Neural cell (in vitro differentiated cells): ENCODE data around the gene GNPTG. TPM values are rescaled to one million over a fixed set of nuclear protein-coding genes. Genes with fewer than 3 reads are reported as not detected.

Experiments
- H2AFZ ChIP-seq: fragments of 200-600, 300-800 bp; sonication (generic), shearing (Covaris generic); 2 replicates; pipeline ENCODE4 v1.6.0; 2014; ENCODE audit warnings: low read depth, mild to moderate bottlenecking, antibody characterized with exemption, low read length, moderate library complexity
- H3F3A ChIP-seq: fragments of 200-600 bp; shearing (Covaris generic); 2 replicates; pipeline ENCODE4 v1.6.1; 2016; ENCODE audit warnings: mild to moderate bottlenecking, moderate library complexity, mixed read lengths, antibody characterized with exemption, low read length; ENCODE audit not compliant: insufficient read depth, poor library complexity, severe bottlenecking
- H3K27ac ChIP-seq: fragments of 200-600, 300-800 bp; sonication (generic), shearing (Covaris generic); 2 replicates; pipeline ENCODE4 v1.5.1; 2014; ENCODE audit warnings: mild to moderate bottlenecking, low read length, moderate library complexity
- H3K27me3 ChIP-seq: fragments of 300-800, 200-600 bp; sonication (generic), shearing (Covaris generic); 2 replicates; pipeline ENCODE4 v1.6.0; 2014; ENCODE audit warnings: mild to moderate bottlenecking, low read depth, low read length, moderate library complexity; ENCODE audit not compliant: insufficient read depth
- H3K36me3 ChIP-seq: fragments of 300-800, 200-600 bp; sonication (generic), shearing (Covaris generic); 2 replicates; pipeline ENCODE4 v1.5.1; 2014; ENCODE audit warnings: mild to moderate bottlenecking, antibody characterized with exemption, low read length, moderate library complexity; ENCODE audit not compliant: insufficient read depth
- H3K4me2 ChIP-seq: fragments of 300-800, 200-600 bp; sonication (generic), shearing (Covaris generic); 2 replicates; pipeline ENCODE4 v1.6.0; 2014; ENCODE audit warnings: mild to moderate bottlenecking, low read length
- H3K4me3 ChIP-seq: fragments of 300-800, 200-600 bp; sonication (generic), shearing (Covaris generic); 2 replicates; pipeline ENCODE4 v1.5.1; 2014; ENCODE audit warnings: mild to moderate bottlenecking, low read length, moderate library complexity
- H3K79me2 ChIP-seq: fragments of 200-600 bp; shearing (Covaris generic); replicated peaks from 2 replicates; pipeline ENCODE4 v1.6.0; 2014; ENCODE audit warnings: mild to moderate bottlenecking, low read length, moderate library complexity; ENCODE audit not compliant: insufficient read depth
- H3K9ac ChIP-seq: fragments of 300-800, 200-600 bp; sonication (generic), shearing (Covaris generic); 2 replicates; pipeline ENCODE4 v1.6.1; 2016; ENCODE audit warnings: mild to moderate bottlenecking, low read length, mixed read lengths
- H3K9me2 ChIP-seq: fragments of 200-600 bp; shearing (Covaris generic); 2 replicates; pipeline ENCODE4 v1.6.1; 2016; ENCODE audit warnings: mild to moderate bottlenecking, low read length, mixed read lengths; ENCODE audit not compliant: insufficient read depth
- H3K9me3 ChIP-seq: fragments of 200-600, 300-800 bp; sonication (generic), shearing (Covaris generic); 2 replicates; pipeline ENCODE4 v1.6.1; 2016; ENCODE audit warnings: mild to moderate bottlenecking, mixed run types, low read length, moderate library complexity, mixed read lengths
- H4K20me1 ChIP-seq: fragments of 200-600 bp; shearing (Covaris generic); 2 replicates; pipeline ENCODE4 v1.6.1; 2016; ENCODE audit warnings: mild to moderate bottlenecking, mixed run types; ENCODE audit not compliant: insufficient read depth
- EP300 ChIP-seq: fragments of 450-650 bp; conservative IDR thresholded peaks from 2 replicates; pipeline ENCODE4 v1.6.1; 2014; ENCODE audit warnings: antibody characterized with exemption, mild to moderate bottlenecking, moderate library complexity; ENCODE audit not compliant: poor library complexity, severe bottlenecking
- EZH2 ChIP-seq: fragments of 200-600, 300-800 bp; shearing (Covaris generic), sonication (generic); IDR thresholded peaks from 2 replicates; pipeline ENCODE4 v1.6.1; 2014; ENCODE audit warnings: antibody characterized with exemption, low read length, borderline replicate concordance, mild to moderate bottlenecking; ENCODE audit not compliant: insufficient read depth, poor library complexity, severe bottlenecking
- MXI1 ChIP-seq: fragments of 450-650 bp; conservative IDR thresholded peaks from 2 replicates; pipeline ENCODE4 v1.6.1; 2014; ENCODE audit warnings: antibody characterized with exemption, mild to moderate bottlenecking; ENCODE audit not compliant: poor library complexity, severe bottlenecking
- POLR2AphosphoS5 ChIP-seq: IDR thresholded peaks from 2 replicates; pipeline ENCODE4 v1.6.1; 2012
- SMC3 ChIP-seq: fragments of 450-650 bp; conservative IDR thresholded peaks from 2 replicates; pipeline ENCODE4 v1.6.1; 2014; ENCODE audit warnings: antibody characterized with exemption, mild to moderate bottlenecking, moderate library complexity; ENCODE audit not compliant: poor library complexity
- TAF1 ChIP-seq: IDR thresholded peaks from 2 replicates; pipeline ENCODE4 v1.6.1; 2012; ENCODE audit warnings: low read depth
- polyA plus RNA-seq: library from polyadenylated mRNA; depleted of rRNA; stranded (reverse); fragments of >200 nt; gene quantifications from 2 replicates; pipeline ENCODE4 v1.2.3, GENCODE V29; 2014
- TF ChIP-seq, protein P1 (sequence below): fragments of 450-650 bp; IDR thresholded peaks from 2 replicates; pipeline ENCODE4 v1.5.1; 2014; ENCODE audit warnings: antibody characterized with exemption, mild to moderate bottlenecking, moderate library complexity; ENCODE audit not compliant: poor library complexity, severe bottlenecking
- TF ChIP-seq, protein P2 (sequence below): IDR thresholded peaks from 2 replicates; pipeline ENCODE4 v1.6.1; 2012; ENCODE audit warnings: borderline replicate concordance

The GNPTG gene
- polyA plus RNA-seq, 1 donor from 2014 or later, result 90.5 TPM

DNA sequence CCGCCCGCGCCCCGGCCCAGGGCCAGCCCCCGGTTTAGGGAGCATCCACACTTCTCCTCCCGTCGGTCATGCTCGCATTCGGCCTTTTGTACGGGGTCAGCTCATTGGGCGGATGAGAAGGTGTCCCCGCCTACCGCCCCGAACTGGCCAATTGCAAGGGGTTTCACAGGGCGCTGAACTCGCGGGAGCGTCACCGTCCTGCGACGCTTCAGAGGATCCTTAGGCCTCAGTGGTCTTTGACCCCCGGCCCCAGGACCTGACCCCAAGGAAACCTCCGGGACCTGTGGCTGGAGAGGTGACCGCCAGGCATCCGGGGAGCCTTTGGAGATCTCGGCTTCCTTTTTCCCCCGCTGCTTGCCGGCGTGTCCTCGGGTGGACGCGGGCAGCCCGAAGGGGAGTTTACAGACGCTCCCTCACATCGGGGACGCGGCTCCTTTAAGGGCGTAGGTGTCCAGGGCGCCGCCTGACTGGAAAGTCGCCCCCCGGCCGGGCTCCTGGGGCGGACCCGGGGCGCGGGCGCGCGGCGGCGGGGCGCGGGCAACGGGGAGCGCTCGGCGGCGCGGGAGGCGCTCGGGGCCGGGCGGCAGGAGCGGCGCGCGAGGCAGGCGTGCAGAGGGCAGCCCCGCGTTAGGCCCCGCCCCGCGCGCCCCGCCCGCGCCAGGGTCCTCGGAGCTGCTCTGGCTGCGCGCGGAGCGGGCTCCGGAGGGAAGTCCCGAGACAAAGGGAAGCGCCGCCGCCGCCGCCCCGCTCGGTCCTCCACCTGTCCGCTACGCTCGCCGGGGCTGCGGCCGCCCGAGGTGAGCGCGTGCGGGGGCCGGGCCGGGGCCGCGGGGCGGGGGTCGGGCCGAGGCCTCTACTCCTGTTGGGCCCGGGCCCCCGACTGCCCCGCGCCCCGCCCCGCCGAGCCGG lies 42.5 kb upstream of the GNPTG start, which contains the start of gene UBE2I:
Gene UBE2I (plus strand): TSS at position 660 of the 909 bp plus-strand sequence. CDS start 4,395 bp downstream, outside the sequence.
- Histone ChIP-seq H3K4me2 (peak within 1 kb of the TSS; percentile 93), H3K9ac (peak within 1 kb of the TSS; percentile 94), H3K9me3 (no peaks in the 10 kb centered on the region), H3F3A (no peaks in the 10 kb centered on the region), H3K9me2 (no peaks in the 10 kb centered on the region), H3K27me3 (no peaks in the 10 kb centered on the region), H3K36me3 (no peaks in the 10 kb centered on the region), H3K79me2 (peaks cover 44% of the 10 kb centered on the region), H3K27ac (peak within 1 kb of the TSS; percentile 94), H2AFZ (peak within 1 kb of the TSS; percentile 51), H4K20me1 (peaks cover 42% of the 10 kb centered on the region), H3K4me3 (peak within 1 kb of the TSS; percentile 81)
- TF ChIP-seq, protein P1, sequence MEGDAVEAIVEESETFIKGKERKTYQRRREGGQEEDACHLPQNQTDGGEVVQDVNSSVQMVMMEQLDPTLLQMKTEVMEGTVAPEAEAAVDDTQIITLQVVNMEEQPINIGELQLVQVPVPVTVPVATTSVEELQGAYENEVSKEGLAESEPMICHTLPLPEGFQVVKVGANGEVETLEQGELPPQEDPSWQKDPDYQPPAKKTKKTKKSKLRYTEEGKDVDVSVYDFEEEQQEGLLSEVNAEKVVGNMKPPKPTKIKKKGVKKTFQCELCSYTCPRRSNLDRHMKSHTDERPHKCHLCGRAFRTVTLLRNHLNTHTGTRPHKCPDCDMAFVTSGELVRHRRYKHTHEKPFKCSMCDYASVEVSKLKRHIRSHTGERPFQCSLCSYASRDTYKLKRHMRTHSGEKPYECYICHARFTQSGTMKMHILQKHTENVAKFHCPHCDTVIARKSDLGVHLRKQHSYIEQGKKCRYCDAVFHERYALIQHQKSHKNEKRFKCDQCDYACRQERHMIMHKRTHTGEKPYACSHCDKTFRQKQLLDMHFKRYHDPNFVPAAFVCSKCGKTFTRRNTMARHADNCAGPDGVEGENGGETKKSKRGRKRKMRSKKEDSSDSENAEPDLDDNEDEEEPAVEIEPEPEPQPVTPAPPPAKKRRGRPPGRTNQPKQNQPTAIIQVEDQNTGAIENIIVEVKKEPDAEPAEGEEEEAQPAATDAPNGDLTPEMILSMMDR, result no peak
- TF ChIP-seq EZH2 (no peak), EP300 (peak; percentile 51), POLR2AphosphoS5 (peak; percentile 91), TAF1 (peak; percentile 10), MXI1 (peak; percentile 44)
- TF ChIP-seq, protein P2, sequence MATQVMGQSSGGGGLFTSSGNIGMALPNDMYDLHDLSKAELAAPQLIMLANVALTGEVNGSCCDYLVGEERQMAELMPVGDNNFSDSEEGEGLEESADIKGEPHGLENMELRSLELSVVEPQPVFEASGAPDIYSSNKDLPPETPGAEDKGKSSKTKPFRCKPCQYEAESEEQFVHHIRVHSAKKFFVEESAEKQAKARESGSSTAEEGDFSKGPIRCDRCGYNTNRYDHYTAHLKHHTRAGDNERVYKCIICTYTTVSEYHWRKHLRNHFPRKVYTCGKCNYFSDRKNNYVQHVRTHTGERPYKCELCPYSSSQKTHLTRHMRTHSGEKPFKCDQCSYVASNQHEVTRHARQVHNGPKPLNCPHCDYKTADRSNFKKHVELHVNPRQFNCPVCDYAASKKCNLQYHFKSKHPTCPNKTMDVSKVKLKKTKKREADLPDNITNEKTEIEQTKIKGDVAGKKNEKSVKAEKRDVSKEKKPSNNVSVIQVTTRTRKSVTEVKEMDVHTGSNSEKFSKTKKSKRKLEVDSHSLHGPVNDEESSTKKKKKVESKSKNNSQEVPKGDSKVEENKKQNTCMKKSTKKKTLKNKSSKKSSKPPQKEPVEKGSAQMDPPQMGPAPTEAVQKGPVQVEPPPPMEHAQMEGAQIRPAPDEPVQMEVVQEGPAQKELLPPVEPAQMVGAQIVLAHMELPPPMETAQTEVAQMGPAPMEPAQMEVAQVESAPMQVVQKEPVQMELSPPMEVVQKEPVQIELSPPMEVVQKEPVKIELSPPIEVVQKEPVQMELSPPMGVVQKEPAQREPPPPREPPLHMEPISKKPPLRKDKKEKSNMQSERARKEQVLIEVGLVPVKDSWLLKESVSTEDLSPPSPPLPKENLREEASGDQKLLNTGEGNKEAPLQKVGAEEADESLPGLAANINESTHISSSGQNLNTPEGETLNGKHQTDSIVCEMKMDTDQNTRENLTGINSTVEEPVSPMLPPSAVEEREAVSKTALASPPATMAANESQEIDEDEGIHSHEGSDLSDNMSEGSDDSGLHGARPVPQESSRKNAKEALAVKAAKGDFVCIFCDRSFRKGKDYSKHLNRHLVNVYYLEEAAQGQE, result peak; percentile 6

DNA sequence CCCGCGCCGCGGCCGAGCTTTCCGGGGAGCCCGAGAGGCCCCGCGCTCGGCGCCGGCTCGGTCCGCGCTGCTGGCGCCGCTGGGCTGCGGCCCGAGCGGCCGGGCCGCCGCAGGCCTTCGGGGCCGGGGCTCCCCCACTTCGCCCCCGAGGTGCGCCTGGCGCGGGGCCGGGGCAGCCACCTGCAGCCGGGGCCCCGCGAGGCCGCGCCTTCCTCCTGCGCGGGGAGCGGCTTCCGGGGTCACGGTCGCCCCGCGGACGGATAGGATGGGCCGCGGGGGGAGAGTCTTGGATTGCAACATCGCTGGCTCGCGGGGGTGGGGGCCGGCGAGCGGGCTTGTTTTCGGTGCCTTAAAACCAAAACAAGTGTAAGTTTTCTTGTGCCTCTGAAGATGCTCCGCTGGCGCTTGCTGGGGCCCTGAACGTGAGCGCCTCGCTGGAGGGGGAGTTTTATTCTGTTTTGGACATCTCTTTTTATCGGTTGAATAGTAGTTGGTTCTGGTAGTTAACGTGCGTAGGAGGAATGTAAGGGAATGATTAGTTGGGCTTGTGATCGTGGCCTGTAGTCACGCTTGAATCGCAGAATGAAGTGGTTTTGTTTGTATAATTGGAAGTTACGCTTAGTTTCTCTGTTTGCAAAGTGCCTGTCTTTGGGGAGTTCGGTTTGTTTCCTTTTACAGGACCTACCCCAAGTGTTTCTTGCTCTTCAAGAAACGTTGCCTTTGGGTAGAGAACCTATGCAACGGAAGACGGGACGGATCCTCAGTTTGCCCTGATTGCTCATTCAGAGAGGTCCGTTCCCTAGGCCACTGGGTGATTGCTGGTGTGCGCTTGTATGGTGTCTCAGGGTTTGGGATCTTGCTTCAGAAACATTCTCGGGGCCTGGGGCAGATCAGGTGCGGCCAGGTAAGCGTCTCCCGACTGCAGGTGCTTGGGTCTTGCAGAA lies 41.6 kb upstream of the GNPTG start:
- Histone ChIP-seq H3K9me2 (no peaks in the 10 kb centered on the region), H3K4me3 (peak overlapping the region; percentile 81), H3K27me3 (no peaks in the 10 kb centered on the region), H2AFZ (no peak overlapping the region), H3K36me3 (no peaks in the 10 kb centered on the region), H3F3A (no peaks in the 10 kb centered on the region), H3K79me2 (peaks cover 50% of the 10 kb centered on the region), H3K9ac (peak overlapping the region; percentile 83), H3K27ac (peak overlapping the region; percentile 42), H3K9me3 (no peaks in the 10 kb centered on the region), H3K4me2 (peak overlapping the region; percentile 93), H4K20me1 (peaks cover 45% of the 10 kb centered on the region)
- no peak for TF ChIP-seq SMC3
- TF ChIP-seq MXI1, result peak; percentile 64
